Activated naive CD8-positive, alpha-beta T cell (primary cell): ENCODE measurements around the gene MFAP3.
"Not testable (repeated sequence)": the region's sequence is repeated elsewhere in the genome, so short reads cannot be mapped to it uniquely, and the experiment has no call there.

Source experiments
- H3K27ac Mint-ChIP-seq: one replicate; pipeline ENCODE4 v1.8.0; 2021; ENCODE audit warnings: mixed read lengths
- H3K27me3 Mint-ChIP-seq: one replicate; pipeline ENCODE4 v1.8.0; 2021; ENCODE audit warnings: mixed read lengths
- H3K36me3 Mint-ChIP-seq: one replicate; pipeline ENCODE4 v1.8.0; 2021; ENCODE audit warnings: mixed read lengths
- H3K4me1 Mint-ChIP-seq: one replicate; pipeline ENCODE4 v1.8.0; 2021; ENCODE audit warnings: low read depth, mixed read lengths
- H3K4me3 Mint-ChIP-seq: one replicate; pipeline ENCODE4 v1.8.0; 2021; ENCODE audit warnings: mild to moderate bottlenecking, mixed read lengths
- H3K9me3 Mint-ChIP-seq: one replicate; pipeline ENCODE4 v1.8.0; 2021; ENCODE audit warnings: low read depth, mixed read lengths

MFAP3 gene

DNA sequence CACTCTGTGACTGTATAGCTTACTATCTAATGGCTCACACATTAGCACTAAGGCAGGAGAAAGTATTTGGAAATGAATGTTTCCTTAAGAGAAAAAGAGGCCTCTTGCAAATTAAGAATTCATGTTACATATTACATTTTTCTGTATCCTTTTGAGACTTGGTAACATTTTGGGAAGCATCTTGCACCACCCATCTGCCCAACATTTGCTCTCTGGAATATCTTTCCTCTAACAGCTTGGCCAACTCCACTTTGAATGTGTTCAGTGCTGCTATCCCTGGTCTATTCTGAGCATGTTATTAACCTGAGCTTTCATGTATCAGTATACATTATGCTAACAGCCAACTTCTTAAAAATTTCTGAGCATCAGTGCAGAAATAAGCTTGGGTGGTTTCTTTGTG is 27.2 kb downstream of the MFAP3 start:
- Mint-ChIP-seq H3K27me3 (no peaks in the 10 kb centered on the region), H3K4me1 (no peaks in the 10 kb centered on the region), H3K4me3 (no peak overlapping the region), H3K27ac (no peak overlapping the region), H3K9me3 (no peaks in the 10 kb centered on the region), H3K36me3 (peaks cover 3% of the 10 kb centered on the region)

DNA sequence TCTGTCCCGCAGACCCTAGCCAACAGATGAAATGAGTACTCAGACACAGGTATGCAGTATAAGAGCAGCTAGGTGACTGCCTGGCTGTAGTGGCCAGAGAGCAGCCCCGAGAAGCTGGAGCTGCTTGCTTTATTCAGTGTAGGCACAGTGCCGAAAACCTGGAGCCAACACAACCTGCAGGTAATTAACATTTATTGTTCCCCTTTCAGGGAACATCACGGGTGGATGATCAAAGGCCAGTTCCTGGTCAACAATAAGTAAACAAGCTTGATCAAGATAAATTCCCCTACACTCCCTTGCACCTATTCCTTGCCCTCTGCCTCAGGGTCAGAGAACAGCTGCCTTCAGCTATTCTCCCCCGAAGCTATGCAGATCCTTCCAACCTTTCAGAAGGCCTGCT is 31.1 kb downstream of the MFAP3 start:
- H3K9me3 Mint-ChIP-seq, H3K27ac Mint-ChIP-seq, H3K27me3 Mint-ChIP-seq, H3K4me3 Mint-ChIP-seq, H3K4me1 Mint-ChIP-seq, H3K36me3 Mint-ChIP-seq: not testable (repeated sequence)

DNA sequence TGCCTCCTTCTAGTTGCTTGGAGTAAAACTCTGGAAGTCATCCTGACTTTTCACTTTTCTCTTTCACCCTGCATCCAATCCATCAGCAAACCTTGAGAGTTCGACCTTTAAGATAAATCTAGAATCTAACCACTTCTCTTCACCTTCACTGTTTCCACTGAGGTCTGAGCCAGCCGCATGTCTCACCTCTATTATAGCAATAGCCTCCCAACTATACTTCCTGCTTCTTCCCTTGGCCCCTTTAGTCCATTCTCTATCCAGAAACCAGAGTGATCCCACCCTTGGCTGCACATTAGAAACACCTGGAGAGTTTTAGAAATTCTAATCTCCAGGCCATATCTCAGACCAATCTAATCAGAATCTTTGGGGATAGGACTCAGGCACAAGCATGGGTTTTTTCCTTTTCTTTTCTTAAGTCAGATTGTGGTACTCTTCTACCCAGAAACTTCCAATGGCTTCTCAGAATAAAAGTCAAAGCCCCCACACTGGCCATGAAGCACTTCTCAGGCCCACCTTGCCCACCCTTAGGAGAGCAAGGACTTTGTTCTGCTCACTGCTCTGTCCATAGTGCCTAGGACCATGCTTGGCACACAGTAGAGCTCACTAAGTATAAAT is 33.1 kb downstream of the MFAP3 start:
- H3K36me3 Mint-ChIP-seq, result no peaks in the 10 kb centered on the region
- H3K9me3 Mint-ChIP-seq, result no peaks in the 10 kb centered on the region
- H3K4me1 Mint-ChIP-seq, result peaks cover 20% of the 10 kb centered on the region
- H3K4me3 Mint-ChIP-seq, result no peak overlapping the region
- no peaks in the 10 kb centered on the region for H3K27me3 Mint-ChIP-seq
- H3K27ac Mint-ChIP-seq, result peak overlapping the region; percentile 30

DNA sequence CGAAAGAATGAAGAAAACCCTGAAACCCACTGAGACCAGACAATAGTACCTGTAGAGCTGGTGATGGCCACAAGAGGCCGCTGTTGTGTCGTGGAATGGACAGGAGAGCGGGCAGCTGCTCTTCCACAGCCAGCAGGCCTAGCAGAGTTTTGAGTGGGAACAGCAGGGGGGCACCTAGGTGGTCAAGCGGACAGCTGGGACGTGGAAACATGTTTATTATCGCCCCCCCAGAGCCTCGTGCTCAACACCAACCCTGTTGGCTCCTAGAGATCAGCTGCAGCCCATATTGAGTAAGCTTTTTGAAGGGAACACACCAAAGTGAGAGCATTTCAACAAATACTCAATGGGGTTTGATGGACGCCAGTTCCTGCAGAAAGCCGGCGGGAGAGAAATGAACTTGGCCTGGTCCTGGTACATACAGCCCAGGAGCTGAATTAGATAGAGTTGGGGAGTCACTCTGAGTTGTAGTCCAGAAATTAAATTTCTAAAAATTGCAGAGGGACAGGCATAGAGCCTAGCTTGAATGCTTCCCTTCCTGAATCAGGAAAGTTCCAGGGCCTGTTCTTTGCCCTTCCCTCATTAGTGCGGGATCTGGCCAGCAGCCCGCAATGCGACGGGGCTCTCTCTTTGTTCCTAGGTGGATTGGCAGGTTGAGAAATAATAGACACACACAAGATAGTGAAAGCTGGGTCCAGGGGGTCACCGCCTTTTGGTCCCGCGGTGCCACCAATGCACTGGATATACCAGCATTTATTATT is 33.8 kb downstream of the MFAP3 start:
- H3K27ac Mint-ChIP-seq, result peak overlapping the region; percentile 30
- peaks cover 25% of the 10 kb centered on the region for H3K4me1 Mint-ChIP-seq
- no peaks in the 10 kb centered on the region for H3K36me3 Mint-ChIP-seq
- H3K27me3 Mint-ChIP-seq, result no peaks in the 10 kb centered on the region
- H3K9me3 Mint-ChIP-seq, result no peaks in the 10 kb centered on the region
- no peak overlapping the region for H3K4me3 Mint-ChIP-seq

DNA sequence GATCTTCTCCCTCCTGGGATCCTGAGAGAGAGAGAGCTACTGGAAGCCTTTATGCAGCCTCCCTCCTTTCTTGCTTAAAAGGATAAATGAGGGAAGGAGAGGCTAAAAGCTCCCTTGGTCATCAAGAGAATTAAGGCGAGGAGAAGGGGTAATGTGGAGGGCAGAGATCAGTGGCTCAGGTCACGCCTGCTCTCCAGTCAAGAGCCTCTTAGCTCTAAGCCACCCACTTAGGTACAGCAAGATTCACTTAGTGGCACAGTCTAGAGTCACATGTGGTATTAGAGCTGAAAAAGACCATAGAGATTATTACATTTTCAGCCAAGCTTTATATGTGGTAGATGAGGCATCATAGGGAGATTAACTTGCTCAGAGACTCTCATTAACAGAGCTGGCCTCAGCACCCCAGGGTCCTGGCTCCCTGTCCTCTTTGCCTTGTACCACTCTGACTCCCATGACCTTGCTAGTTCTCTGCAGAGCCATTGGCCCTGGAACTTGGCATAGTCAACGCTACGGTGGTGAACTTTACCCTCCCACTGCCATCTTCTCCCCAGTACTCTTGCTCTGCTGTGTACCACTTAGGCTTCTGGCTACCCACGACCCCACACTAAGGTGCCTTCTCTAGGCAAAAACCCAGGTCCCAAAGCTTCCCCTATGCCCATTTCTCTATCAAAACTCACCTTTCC is 37.6 kb downstream of the MFAP3 start:
- Mint-ChIP-seq H3K27ac (peak overlapping the region; percentile 41), H3K4me1 (peaks cover 25% of the 10 kb centered on the region), H3K9me3 (no peaks in the 10 kb centered on the region)

DNA sequence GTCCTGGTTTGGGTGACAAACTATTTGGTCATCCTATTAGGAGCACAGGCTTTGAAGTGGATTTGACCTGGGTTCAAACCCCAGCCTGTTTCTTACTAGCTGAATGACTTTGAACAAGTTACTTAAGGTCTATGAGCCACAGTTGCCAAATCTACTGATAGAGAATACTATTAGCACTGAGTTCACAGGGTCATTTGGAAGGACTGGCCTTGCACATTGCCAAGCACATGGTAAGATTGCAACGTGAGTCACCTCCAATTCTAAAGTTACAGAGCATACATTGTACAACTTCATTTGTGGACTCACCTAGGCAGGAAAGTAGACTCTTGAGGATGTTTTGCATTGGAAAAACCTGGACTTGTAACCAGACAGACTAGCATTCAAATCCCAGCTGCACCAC is 38.9 kb downstream of the MFAP3 start:
- H3K4me1 Mint-ChIP-seq, result peaks cover 20% of the 10 kb centered on the region

More for the DNA sequence above, 37.6 kb downstream of the MFAP3 start:
- Mint-ChIP-seq H3K36me3 (no peaks in the 10 kb centered on the region), H3K4me3 (no peak overlapping the region), H3K27me3 (no peaks in the 10 kb centered on the region)

DNA sequence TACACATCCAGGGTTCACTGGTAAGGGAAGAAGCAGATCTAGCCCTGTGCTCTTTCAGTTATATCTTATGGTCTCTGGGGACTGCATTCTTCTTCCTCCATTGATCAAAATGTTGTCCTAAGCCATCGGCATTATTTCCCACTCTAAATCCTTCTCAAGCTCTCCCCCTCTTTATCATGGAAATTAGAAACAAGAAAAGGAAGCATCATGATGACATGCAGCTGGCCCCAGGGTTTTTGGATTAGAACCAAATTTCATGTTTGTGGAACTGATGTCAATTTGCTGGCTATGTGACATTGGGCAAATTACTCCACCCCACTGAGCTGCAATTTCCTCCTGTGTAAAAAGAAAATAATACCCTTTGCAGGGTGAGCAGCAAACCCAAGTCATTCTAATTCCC is 39.5 kb downstream of the MFAP3 start:
- no peaks in the 10 kb centered on the region for H3K27me3 Mint-ChIP-seq
- no peak overlapping the region for H3K4me3 Mint-ChIP-seq
- no peak overlapping the region for H3K27ac Mint-ChIP-seq
- no peaks in the 10 kb centered on the region for H3K36me3 Mint-ChIP-seq
- H3K9me3 Mint-ChIP-seq, result no peaks in the 10 kb centered on the region
- peaks cover 20% of the 10 kb centered on the region for H3K4me1 Mint-ChIP-seq

More for the DNA sequence above, 38.9 kb downstream of the MFAP3 start:
- no peaks in the 10 kb centered on the region for H3K36me3 Mint-ChIP-seq
- H3K4me3 Mint-ChIP-seq, result no peak overlapping the region
- no peaks in the 10 kb centered on the region for H3K9me3 Mint-ChIP-seq
- no peak overlapping the region for H3K27ac Mint-ChIP-seq
- no peaks in the 10 kb centered on the region for H3K27me3 Mint-ChIP-seq

DNA sequence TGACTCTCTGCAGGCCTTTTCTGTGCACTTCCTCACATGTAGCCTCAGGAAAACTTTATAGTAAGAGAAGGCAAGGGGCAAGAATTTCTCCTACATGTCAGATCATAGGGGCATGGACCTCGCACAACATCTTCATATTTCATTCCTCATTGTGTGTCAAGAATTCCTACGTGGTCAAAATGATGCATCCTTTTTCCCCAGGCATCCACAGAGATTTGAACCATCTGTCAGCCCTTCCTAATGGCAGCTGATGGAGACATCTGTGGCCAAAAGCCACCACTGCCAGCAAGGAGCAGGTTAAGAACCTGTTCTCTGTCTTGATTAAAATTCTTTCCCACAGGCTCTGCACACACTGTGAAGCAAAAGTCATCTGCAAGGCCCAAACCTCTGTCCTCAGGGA is 42.5 kb downstream of the MFAP3 start:
- Mint-ChIP-seq H3K27ac (no peak overlapping the region), H3K27me3 (no peaks in the 10 kb centered on the region), H3K9me3 (no peaks in the 10 kb centered on the region), H3K36me3 (peaks cover 2% of the 10 kb centered on the region), H3K4me3 (no peak overlapping the region), H3K4me1 (peaks cover 14% of the 10 kb centered on the region)

DNA sequence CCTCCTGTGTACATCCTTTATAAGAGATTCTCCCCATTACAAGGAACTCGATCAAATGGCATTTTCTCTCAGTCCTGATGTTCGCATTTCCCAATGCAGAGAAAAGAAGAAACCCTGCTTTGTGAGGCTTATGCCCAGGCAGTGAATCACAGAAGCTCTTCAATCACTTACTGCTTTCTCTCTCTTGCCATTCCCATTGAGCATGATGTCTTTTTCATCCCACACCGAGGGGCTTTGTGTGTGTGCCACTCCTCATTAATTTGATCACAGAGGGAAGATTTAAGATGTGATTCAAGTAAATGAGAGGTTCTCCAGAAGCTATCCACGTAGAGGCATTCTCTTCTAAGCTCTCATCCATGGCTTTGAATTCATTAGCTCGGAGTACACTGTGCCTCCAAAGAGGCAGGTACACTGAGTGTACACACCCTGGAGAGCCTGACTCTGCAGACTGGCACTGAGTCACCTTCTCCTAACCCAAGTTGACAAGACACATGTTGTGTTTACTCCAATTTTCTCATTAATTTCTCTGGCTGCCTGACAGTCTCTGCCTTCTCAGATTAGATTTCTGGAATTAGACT is 45.4 kb downstream of the MFAP3 start:
- Mint-ChIP-seq H3K36me3 (peaks cover 2% of the 10 kb centered on the region), H3K9me3 (no peaks in the 10 kb centered on the region), H3K4me3 (no peak overlapping the region), H3K27me3 (no peaks in the 10 kb centered on the region), H3K4me1 (peaks cover 4% of the 10 kb centered on the region), H3K27ac (no peak overlapping the region)

DNA sequence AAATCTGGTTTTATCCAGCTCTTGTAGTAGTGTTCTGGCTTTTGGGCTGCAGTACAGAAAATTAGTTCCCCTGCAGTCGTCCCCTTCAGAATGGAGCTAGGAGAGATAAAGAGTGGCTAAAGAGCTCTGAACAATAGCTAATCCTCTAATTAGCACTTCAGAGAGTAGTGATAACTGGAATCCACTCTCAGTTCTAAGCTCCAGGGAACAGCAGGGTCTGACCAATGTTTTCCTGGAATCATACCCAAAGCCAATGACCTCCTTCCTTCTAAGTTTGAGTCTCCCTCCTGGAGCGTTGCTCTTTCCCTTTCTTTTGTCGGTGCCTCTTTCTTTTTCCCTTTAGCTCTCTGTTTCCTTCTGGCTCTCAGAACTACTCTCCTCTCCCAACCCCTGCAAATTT is 47.4 kb downstream of the MFAP3 start:
- H3K4me1 Mint-ChIP-seq, result peaks cover 4% of the 10 kb centered on the region
- H3K27me3 Mint-ChIP-seq, result peaks cover 2% of the 10 kb centered on the region
- no peak overlapping the region for H3K4me3 Mint-ChIP-seq
- no peak overlapping the region for H3K27ac Mint-ChIP-seq
- peaks cover 2% of the 10 kb centered on the region for H3K36me3 Mint-ChIP-seq
- no peaks in the 10 kb centered on the region for H3K9me3 Mint-ChIP-seq

DNA sequence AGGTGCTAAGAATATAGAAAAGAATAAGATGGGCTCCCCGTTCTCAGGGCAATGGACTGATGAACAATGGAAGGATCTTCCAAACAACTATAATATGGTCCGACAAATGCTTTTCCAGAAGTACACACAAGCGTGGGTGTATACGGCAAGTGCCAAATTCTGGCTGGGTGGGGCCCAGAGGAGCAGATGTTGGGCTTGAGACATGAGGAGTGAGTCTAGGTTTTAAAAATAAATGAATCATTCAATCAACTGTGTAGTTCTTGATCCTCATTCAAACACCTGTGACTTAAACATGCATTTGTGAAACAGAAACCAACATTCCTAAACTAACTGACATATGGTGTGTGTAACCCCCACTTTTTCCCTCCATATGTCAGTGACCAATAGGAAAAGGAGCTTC is 47.9 kb downstream of the MFAP3 start:
- H3K4me1 Mint-ChIP-seq, result peaks cover 4% of the 10 kb centered on the region
- H3K9me3 Mint-ChIP-seq, result no peaks in the 10 kb centered on the region
- H3K27ac Mint-ChIP-seq, result no peak overlapping the region
- H3K36me3 Mint-ChIP-seq, result peaks cover 2% of the 10 kb centered on the region
- no peak overlapping the region for H3K4me3 Mint-ChIP-seq
- peaks cover 3% of the 10 kb centered on the region for H3K27me3 Mint-ChIP-seq

DNA sequence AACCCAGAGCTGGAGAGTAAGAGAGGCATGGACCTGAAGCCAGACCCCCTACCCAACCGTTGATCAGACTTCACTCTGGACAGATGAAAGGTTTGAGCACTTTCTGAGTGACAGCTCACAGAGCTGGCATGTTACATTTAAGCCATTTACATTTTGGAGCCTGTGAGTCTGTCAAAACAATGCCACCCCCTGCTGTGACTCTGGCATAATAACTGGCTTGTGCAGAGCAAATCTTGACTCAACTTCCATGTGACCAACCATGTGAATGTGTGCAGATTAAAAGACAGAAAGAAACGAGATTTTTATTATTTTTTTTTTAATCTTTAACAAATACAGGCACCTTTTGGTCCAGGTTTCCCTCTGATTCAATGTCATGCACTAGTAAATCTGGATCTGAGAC is 48.5 kb downstream of the MFAP3 start:
- H3K4me1 Mint-ChIP-seq, result peaks cover 4% of the 10 kb centered on the region
- H3K27me3 Mint-ChIP-seq, result peaks cover 4% of the 10 kb centered on the region
- H3K36me3 Mint-ChIP-seq, result peaks cover 2% of the 10 kb centered on the region
- H3K9me3 Mint-ChIP-seq, result no peaks in the 10 kb centered on the region
- H3K27ac Mint-ChIP-seq, result no peak overlapping the region
- no peak overlapping the region for H3K4me3 Mint-ChIP-seq

DNA sequence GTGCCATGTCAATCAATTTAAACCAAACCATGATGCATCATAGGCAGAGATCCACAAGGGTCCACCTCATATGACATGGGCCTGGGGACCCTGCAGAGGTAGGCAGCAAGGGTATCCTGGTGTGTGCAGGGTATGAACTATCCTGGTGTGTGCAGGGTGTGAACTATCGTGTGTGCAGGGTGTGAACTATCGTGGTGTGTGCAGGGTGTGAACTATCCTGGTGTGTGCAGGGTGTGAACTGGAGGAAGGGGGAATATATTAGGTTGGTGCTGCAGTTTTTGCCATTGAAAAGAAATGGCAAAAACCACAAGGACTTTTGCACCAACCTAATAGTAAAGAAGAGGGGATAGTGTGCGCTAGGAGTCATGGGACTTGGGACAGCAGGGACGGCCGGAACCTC is 50.0 kb downstream of the MFAP3 start:
- peaks cover 2% of the 10 kb centered on the region for H3K36me3 Mint-ChIP-seq
- no peaks in the 10 kb centered on the region for H3K9me3 Mint-ChIP-seq
- H3K27me3 Mint-ChIP-seq, result peaks cover 4% of the 10 kb centered on the region
- H3K4me3 Mint-ChIP-seq, result no peak overlapping the region
- H3K27ac Mint-ChIP-seq, result no peak overlapping the region
- H3K4me1 Mint-ChIP-seq, result peaks cover 4% of the 10 kb centered on the region

DNA sequence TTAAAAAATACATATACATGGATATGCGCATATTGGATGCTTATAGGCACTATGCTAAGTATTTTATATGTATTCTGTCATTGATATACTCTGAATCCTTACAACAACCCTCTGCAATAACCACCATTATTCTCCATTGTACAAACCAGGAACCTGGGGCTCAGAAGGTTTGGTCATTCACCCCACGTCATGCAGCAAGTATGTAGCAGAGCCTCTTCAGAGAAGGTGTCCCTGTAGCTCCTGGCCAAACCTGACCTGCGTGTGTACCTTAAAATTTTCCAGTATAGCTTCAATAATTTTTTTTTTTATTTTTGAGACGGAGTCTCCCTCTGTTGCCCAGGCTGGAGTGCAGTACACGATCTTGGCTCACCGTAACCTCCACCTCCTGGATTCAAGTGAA is 51.9 kb downstream of the MFAP3 start:
- Mint-ChIP-seq H3K4me1 (peaks cover 3% of the 10 kb centered on the region), H3K27me3 (peaks cover 5% of the 10 kb centered on the region)

More for the DNA sequence above, 51.9 kb downstream of the MFAP3 start:
- Mint-ChIP-seq H3K9me3 (no peaks in the 10 kb centered on the region), H3K27ac (no peak overlapping the region), H3K4me3 (no peak overlapping the region), H3K36me3 (no peaks in the 10 kb centered on the region)
